Peyer's patch (tissue), 4 donors: Measurements from ENCODE around the gene SUN2. TPM values are rescaled to one million over a fixed set of nuclear protein-coding genes. Genes with fewer than 3 reads are reported as not detected.

Experiments used
- DNase-seq, 3 donors: peaks; one replicate each; pipeline ENCODE4 v3.0.0-alpha.2; 2017 to 2019
- H3K27ac ChIP-seq, 4 donors: fragments of 200-600 bp; sonication (generic); one replicate each; pipeline ENCODE4 v1.5.1; 2016 to 2019
- H3K27me3 ChIP-seq, 2 donors: fragments of 200-600 bp; sonication (generic); one replicate each; pipeline ENCODE4 v1.5.1; 2019
- H3K36me3 ChIP-seq, 3 donors: fragments of 200-600 bp; sonication (generic); one replicate each; pipeline ENCODE4 v1.5.1; 2016 to 2019
- H3K4me1 ChIP-seq, 4 donors: fragments of 200-600 bp; sonication (generic); one replicate each; pipeline ENCODE4 v1.5.1; 2016 to 2019
- H3K4me3 ChIP-seq, 4 donors: fragments of 200-600 bp; sonication (generic); 1 replicate in 3 of 4; 2 replicates in 1 of 4; pipeline ENCODE4 v1.5.1; 2016 to 2019; ENCODE audit warnings: mild to moderate bottlenecking in 1 of 4
- H3K9me3 ChIP-seq, 4 donors: fragments of 200-600 bp; sonication (generic); one replicate each; pipeline ENCODE4 v1.5.1; 2016 to 2019; ENCODE audit warnings: mild to moderate bottlenecking in 1 of 4
- CTCF ChIP-seq, 6 experiments: fragments of 450-650 bp in 4 of 6; fragments of 200-600 bp in 2 of 6; sonication (generic) in 1 of 6; IDR thresholded peaks; one replicate each; pipeline ENCODE4 v1.5.1; 2017 to 2019; ENCODE audit warnings: antibody characterized with exemption in 6 of 6, mild to moderate bottlenecking in 3 of 6, moderate library complexity in 1 of 6
- POLR2A ChIP-seq, 2 donors: fragments of 450-650 bp; IDR thresholded peaks; one replicate each; pipeline ENCODE4 v1.5.1; 2017; ENCODE audit warnings: antibody characterized with exemption in 2 of 2, mild to moderate bottlenecking in 2 of 2, moderate library complexity in 2 of 2
- total RNA-seq, 4 donors: library from RNA; depleted of rRNA; stranded (reverse); fragments of >200 nt; gene quantifications; one replicate each; pipeline ENCODE4 v1.1.0, GENCODE V29; 2016

Gene SUN2
- total RNA-seq, 4 donors from 2014 or later = 171 to 291 (median 248) TPM

- Histone ChIP-seq H3K9me3 (no peaks in the 10 kb centered on the region), H3K36me3 (peaks cover 2 to 100% (median 2%) of the 10 kb centered on the region in 3 donors), H3K4me1 (peaks cover 0 to 6% (median 4%) of the 10 kb centered on the region in 4 donors), H3K27me3 (no peaks in the 10 kb centered on the region), H3K4me3 (no peak overlapping the region), H3K27ac (no peak overlapping the region)
- no peak for DNase-seq
- TF ChIP-seq POLR2A (IDR thresholded peaks at IDR 0.05) (no peak), CTCF (IDR thresholded peaks at IDR 0.05) (no peak)
These were observed 9.9 kb downstream of the SUN2 start for GRCh38 chr22:38745676-38746460.

GRCh38 chr22:38744981-38745380, 10.8 kb downstream of the SUN2 start:
- no peak overlapping the region for H3K27ac ChIP-seq
- no peaks in the 10 kb centered on the region for H3K4me1 ChIP-seq
- no peaks in the 10 kb centered on the region for H3K9me3 ChIP-seq
- H3K36me3 ChIP-seq = peaks cover 7 to 100% (median 7%) of the 10 kb centered on the region in 3 donors
- H3K27me3 ChIP-seq = no peaks in the 10 kb centered on the region
- TF ChIP-seq POLR2A (IDR thresholded peaks at IDR 0.05) = no peak
- TF ChIP-seq CTCF (IDR thresholded peaks at IDR 0.05) = no peak
- no peak for DNase-seq
- no peak overlapping the region for H3K4me3 ChIP-seq

- H3K4me1 ChIP-seq = no peaks in the 10 kb centered on the region
- TF ChIP-seq POLR2A (IDR thresholded peaks at IDR 0.05) (no peak), CTCF (IDR thresholded peaks at IDR 0.05) (no peak)
- no peak for DNase-seq
- no peak overlapping the region for H3K27ac ChIP-seq
- H3K36me3 ChIP-seq = peaks cover 7 to 100% (median 14%) of the 10 kb centered on the region in 3 donors
- no peaks in the 10 kb centered on the region for H3K9me3 ChIP-seq
- H3K4me3 ChIP-seq = no peak overlapping the region
- no peaks in the 10 kb centered on the region for H3K27me3 ChIP-seq
These were observed 13.4 kb downstream of the SUN2 start for GRCh38 chr22:38742176-38742942.

DNA sequence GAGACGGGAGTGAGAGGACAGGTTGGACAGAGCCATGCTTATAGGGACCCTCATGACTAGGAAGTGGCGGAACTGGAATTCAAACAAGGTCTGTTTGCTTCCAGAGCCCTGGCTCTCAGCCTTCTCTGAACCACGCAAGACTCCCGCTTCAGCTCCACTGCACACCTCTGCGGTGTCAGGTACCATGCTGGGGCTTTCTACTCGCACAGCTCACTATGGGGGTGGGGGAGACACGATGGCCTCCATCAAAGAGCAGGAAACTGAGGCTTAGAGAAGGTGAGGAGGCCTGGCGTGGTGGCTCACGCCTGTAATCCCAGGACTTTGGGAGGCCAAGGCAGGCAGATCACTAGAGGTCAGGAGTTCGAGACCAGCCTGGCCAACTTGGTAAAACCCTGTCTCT, 14.2 kb downstream of the SUN2 start:
- no peak overlapping the region for H3K4me3 ChIP-seq
- TF ChIP-seq CTCF (IDR thresholded peaks at IDR 0.05) = no peak
- TF ChIP-seq POLR2A (IDR thresholded peaks at IDR 0.05) = no peak
- DNase-seq = no peak

GRCh38 chr22:38741166-38741565, 14.6 kb downstream of the SUN2 start:
- Histone ChIP-seq H3K27me3 (no peaks in the 10 kb centered on the region), H3K36me3 (peaks cover 7 to 100% (median 14%) of the 10 kb centered on the region in 3 donors), H3K4me3 (no peak overlapping the region), H3K27ac (no peak overlapping the region), H3K4me1 (no peaks in the 10 kb centered on the region), H3K9me3 (no peaks in the 10 kb centered on the region)
- TF ChIP-seq CTCF (IDR thresholded peaks at IDR 0.05) (no peak), POLR2A (IDR thresholded peaks at IDR 0.05) (no peak)
- DNase-seq = no peak

More for the DNA sequence above, 14.2 kb downstream of the SUN2 start:
- H3K9me3 ChIP-seq = no peaks in the 10 kb centered on the region
- no peaks in the 10 kb centered on the region for H3K4me1 ChIP-seq
- no peak overlapping the region for H3K27ac ChIP-seq
- no peaks in the 10 kb centered on the region for H3K27me3 ChIP-seq
- peaks cover 7 to 100% (median 14%) of the 10 kb centered on the region in 3 donors for H3K36me3 ChIP-seq
